HCT116 (cell line): ENCODE measurements around the gene ZNF439. TPM values are rescaled to one million over a fixed set of nuclear protein-coding genes. Genes with fewer than 3 reads are reported as not detected.
"Not testable (repeated sequence)": the region's sequence is repeated elsewhere in the genome, so short reads cannot be mapped to it uniquely, and the experiment has no call there.

Experiments
- ATAC-seq: fragments of 200-7000 bp; cut with Tn5 transposase; 2 replicates; pipeline ENCODE4 v1.9.1; 2020; ENCODE audit warnings: mild to moderate bottlenecking, moderate library complexity
- BruUV-seq: library from RNA; stranded (reverse); fragments of 400-500 nt; replicated peaks from 2 replicates; lab custom pipeline; 2021; lab: Mats Ljungman, UMichigan
- CTCF ChIA-PET: fragments of 300-600 bp; sonication (Branson Sonifier 250); formaldehyde crosslinking; loops from one replicate; lab custom pipeline; 2021; ENCODE audit warnings: antibody characterized with exemption; lab: Charles Lee
- POLR2A ChIA-PET: fragments of 300-600, 350-600 bp; sonication (Branson Sonifier 250); formaldehyde crosslinking; loops from one replicate; lab custom pipeline; 2021; ENCODE audit warnings: antibody characterized with exemption; lab: Charles Lee
- RAD21 ChIA-PET, 2 experiments: fragments of 300-600 bp; sonication (Branson Sonifier 250); formaldehyde crosslinking; loops; one replicate each; lab custom pipeline; 2023; ENCODE audit warnings: low total read pairs in 2 of 2; ENCODE audit not compliant: uncharacterized antibody in 2 of 2, unreplicated experiment in 2 of 2, low non-redundant PET in 1 of 2; lab: Charles Lee
- DNase-seq: peaks from one replicate; pipeline ENCODE4 v3.0.0-alpha.2; 2010; ENCODE audit warnings: low read depth, low spot score
- H2AFZ ChIP-seq: fragments of 200-600 bp; shearing (Covaris generic), sonication (generic); 2 replicates; pipeline ENCODE4 v1.6.1; 2017; ENCODE audit warnings: low read depth, mixed run types, mixed read lengths, antibody characterized with exemption, low read length; ENCODE audit not compliant: poor library complexity, severe bottlenecking
- H3K27ac ChIP-seq: 2 replicates; pipeline ENCODE4 v1.5.1; 2012; ENCODE audit warnings: low read depth, low read length
- H3K27me3 ChIP-seq: fragments of 200-600 bp; sonication (generic); 2 replicates; pipeline ENCODE4 v1.6.1; 2016; ENCODE audit warnings: mixed run types, low read length, mixed read lengths; ENCODE audit not compliant: insufficient read depth
- H3K36me3 ChIP-seq, 2 experiments: fragments of 200-500 bp in 1 of 2; fragments of 200-600 bp in 1 of 2; sonication (Bioruptor generic) in 1 of 2; sonication (generic) in 1 of 2; 2 replicates each; pipeline versions ENCODE4 v1.5.1 to v1.6.1; 2014 to 2016; ENCODE audit warnings: low read length in 2 of 2, inconsistent platforms in 1 of 2, mixed read lengths in 1 of 2, mixed run types in 1 of 2; ENCODE audit not compliant: insufficient read depth in 2 of 2, control insufficient read depth in 1 of 2
- H3K4me1 ChIP-seq, 2 experiments: fragments of 200-600 bp in 1 of 2; sonication (generic) in 1 of 2; 2 replicates each; pipeline versions ENCODE4 v1.5.1 to v1.6.1; 2012 to 2017; ENCODE audit warnings: low read length in 2 of 2, inconsistent platforms in 1 of 2, mild to moderate bottlenecking in 1 of 2, mixed read lengths in 1 of 2, mixed run types in 1 of 2, moderate library complexity in 1 of 2; ENCODE audit not compliant: insufficient read depth in 2 of 2, control insufficient read depth in 1 of 2
- H3K4me2 ChIP-seq: fragments of 200-600 bp; sonication (generic); 2 replicates; pipeline ENCODE4 v1.6.1; 2017; ENCODE audit warnings: mixed run types, low read length, mixed read lengths
- H3K4me3 ChIP-seq, 2 experiments: fragments of 200-600 bp in 1 of 2; sonication (generic) in 1 of 2; replicated peaks in 1 of 2; 2 replicates each; pipeline ENCODE4 v1.5.1; 2011 to 2016; ENCODE audit warnings: low read length in 2 of 2, control low read depth in 1 of 2, low read depth in 1 of 2, mild to moderate bottlenecking in 1 of 2, mixed read lengths in 1 of 2, mixed run types in 1 of 2
- H3K79me2 ChIP-seq: fragments of 200-600 bp; sonication (generic); 2 replicates; pipeline ENCODE4 v1.6.1; 2017; ENCODE audit warnings: mild to moderate bottlenecking, mixed run types, low read length, moderate library complexity, mixed read lengths; ENCODE audit not compliant: insufficient read depth
- H3K9ac ChIP-seq: fragments of 200-600 bp; sonication (generic); 2 replicates; pipeline ENCODE4 v1.6.1; 2016; ENCODE audit warnings: low read length, mixed read lengths
- H3K9me2 ChIP-seq: fragments of 200-600 bp; sonication (generic), shearing (Covaris generic); 2 replicates; pipeline ENCODE4 v1.6.1; 2017; ENCODE audit warnings: mixed run types, mild to moderate bottlenecking, moderate library complexity; ENCODE audit not compliant: insufficient read depth
- H3K9me3 ChIP-seq, 2 experiments: fragments of 200-500 bp in 1 of 2; fragments of 200-600 bp in 1 of 2; sonication (Bioruptor generic) in 1 of 2; sonication (generic) in 1 of 2; 2 replicates each; pipeline ENCODE4 v1.6.1; 2014 to 2017; ENCODE audit warnings: low read length in 2 of 2, mixed read lengths in 2 of 2, inconsistent platforms in 1 of 2, low read depth in 1 of 2, mild to moderate bottlenecking in 1 of 2, mixed run types in 1 of 2, moderate library complexity in 1 of 2; ENCODE audit not compliant: control insufficient read depth in 1 of 2, insufficient read depth in 1 of 2
- H4K20me1 ChIP-seq: fragments of 200-600 bp; sonication (generic), shearing (Covaris generic); 2 replicates; pipeline ENCODE4 v1.6.1; 2017; ENCODE audit warnings: mixed run types, mild to moderate bottlenecking, moderate library complexity; ENCODE audit not compliant: insufficient read depth
- CBX3 ChIP-seq: IDR thresholded peaks from 2 replicates; pipeline ENCODE4 v1.6.1; 2012; ENCODE audit warnings: low read depth
- CEBPB ChIP-seq: IDR thresholded peaks from 2 replicates; pipeline ENCODE4 v1.6.1; 2012; ENCODE audit warnings: low read depth
- EGR1 ChIP-seq: IDR thresholded peaks from 2 replicates; pipeline ENCODE4 v1.6.1; 2012; ENCODE audit warnings: low read depth
- FOSL1 ChIP-seq: IDR thresholded peaks from 2 replicates; pipeline ENCODE4 v1.6.1; 2012; ENCODE audit warnings: low read depth
- POLR2A ChIP-seq: IDR thresholded peaks from 2 replicates; pipeline ENCODE4 v1.7.0; 2011; ENCODE audit warnings: borderline replicate concordance; ENCODE audit not compliant: insufficient read depth, insufficient read length; ENCODE audit errors: extremely low read depth
- POLR2AphosphoS5 ChIP-seq: IDR thresholded peaks from 2 replicates; pipeline ENCODE4 v1.6.1; 2011; ENCODE audit warnings: mild to moderate bottlenecking, low read depth, low read length, moderate library complexity
- SIN3A ChIP-seq: IDR thresholded peaks from 2 replicates; pipeline ENCODE4 v1.6.1; 2012; ENCODE audit warnings: low read depth
- YY1 ChIP-seq: IDR thresholded peaks from 2 replicates; pipeline ENCODE4 v1.6.1; 2011; ENCODE audit warnings: low read length, low read depth, moderate library complexity, mild to moderate bottlenecking; ENCODE audit not compliant: insufficient replicate concordance; ENCODE audit errors: extremely low read depth
- intact Hi-C: fragments of 100-400 bp; cut with micrococcal nuclease; formaldehyde crosslinking; loops from 2 replicates; pipeline ENCODE4 v1.10.0; 2022
- total RNA-seq: library from RNA; stranded (reverse); gene quantifications from one replicate; pipeline ENCODE4 v1.2.1, GENCODE V29; 2021; ENCODE audit not compliant: unreplicated experiment
- TF ChIP-seq, protein P1 (sequence below): IDR thresholded peaks from 2 replicates; pipeline ENCODE4 v1.6.1; 2011; ENCODE audit warnings: mild to moderate bottlenecking, low read length, moderate library complexity; ENCODE audit not compliant: insufficient replicate concordance; ENCODE audit errors: extremely low read depth
- TF ChIP-seq, protein P2 (sequence below): IDR thresholded peaks from 2 replicates; pipeline ENCODE4 v1.6.1; 2012

ZNF439 gene
- total RNA-seq, 1 experiment from 2014 or later = not detected

DNA sequence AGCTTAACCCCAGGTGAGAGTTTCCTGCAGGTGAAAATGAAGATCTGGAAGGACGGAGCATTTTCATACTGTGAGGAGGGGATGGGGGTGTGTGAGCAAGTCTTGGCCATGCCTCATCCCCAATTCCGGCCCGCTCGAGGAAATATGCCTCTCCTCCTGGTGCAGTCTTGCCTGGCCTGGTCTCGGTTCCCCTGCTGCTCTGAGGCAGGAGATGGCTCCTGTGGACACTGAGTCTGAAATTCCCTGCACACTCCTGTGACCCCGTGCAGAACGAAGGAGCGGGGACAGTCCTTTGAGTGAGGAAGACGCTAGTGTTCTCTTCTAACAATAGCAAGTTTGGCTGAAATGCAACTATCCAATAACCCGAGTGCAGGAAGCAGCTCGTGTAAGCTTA is 329 bp upstream of the ZNF439 start (continued):
- TF ChIP-seq, protein P1, sequence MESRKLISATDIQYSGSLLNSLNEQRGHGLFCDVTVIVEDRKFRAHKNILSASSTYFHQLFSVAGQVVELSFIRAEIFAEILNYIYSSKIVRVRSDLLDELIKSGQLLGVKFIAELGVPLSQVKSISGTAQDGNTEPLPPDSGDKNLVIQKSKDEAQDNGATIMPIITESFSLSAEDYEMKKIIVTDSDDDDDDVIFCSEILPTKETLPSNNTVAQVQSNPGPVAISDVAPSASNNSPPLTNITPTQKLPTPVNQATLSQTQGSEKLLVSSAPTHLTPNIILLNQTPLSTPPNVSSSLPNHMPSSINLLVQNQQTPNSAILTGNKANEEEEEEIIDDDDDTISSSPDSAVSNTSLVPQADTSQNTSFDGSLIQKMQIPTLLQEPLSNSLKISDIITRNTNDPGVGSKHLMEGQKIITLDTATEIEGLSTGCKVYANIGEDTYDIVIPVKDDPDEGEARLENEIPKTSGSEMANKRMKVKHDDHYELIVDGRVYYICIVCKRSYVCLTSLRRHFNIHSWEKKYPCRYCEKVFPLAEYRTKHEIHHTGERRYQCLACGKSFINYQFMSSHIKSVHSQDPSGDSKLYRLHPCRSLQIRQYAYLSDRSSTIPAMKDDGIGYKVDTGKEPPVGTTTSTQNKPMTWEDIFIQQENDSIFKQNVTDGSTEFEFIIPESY = no peak
- TF ChIP-seq POLR2A (no peak), FOSL1 (no peak), CBX3 (no peak), EGR1 (no peak), SIN3A (no peak), POLR2AphosphoS5 (no peak), CEBPB (no peak), YY1 (no peak)
- TF ChIP-seq, protein P2, sequence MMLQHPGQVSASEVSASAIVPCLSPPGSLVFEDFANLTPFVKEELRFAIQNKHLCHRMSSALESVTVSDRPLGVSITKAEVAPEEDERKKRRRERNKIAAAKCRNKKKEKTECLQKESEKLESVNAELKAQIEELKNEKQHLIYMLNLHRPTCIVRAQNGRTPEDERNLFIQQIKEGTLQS = no peak

DNA sequence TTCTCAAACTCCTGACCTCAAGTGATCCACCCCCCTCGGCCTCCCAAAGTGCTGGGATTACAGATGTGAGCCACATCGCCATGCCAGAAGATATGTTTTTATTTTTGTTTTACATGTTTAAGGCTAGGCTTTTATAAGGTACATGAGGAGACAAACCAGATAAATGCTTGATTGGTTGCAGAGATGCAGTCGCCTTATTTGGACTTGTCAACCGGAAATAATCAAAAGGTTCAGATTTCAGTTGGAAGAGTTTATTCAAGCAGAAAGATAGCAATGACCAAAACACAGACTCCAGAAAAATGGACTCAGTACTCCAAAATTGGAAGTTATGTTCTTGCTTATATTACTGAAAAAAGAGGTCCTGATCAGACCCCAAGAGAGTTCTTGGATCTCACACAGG is 1.8 kb downstream of the ZNF439 start:
- H3K9me3 ChIP-seq, CTCF ChIA-PET, H2AFZ ChIP-seq, H3K9me2 ChIP-seq, H3K4me2 ChIP-seq, H3K79me2 ChIP-seq, DNase-seq, H3K36me3 ChIP-seq, H3K4me3 ChIP-seq, H4K20me1 ChIP-seq, H3K27me3 ChIP-seq, ATAC-seq, POLR2A ChIA-PET, H3K9ac ChIP-seq, BruUV-seq, H3K27ac ChIP-seq, intact Hi-C loops, H3K4me1 ChIP-seq, RAD21 ChIA-PET: not testable (repeated sequence)
